Caco-2 (cell line): ENCODE measurements around the gene ISL2. TPM values are rescaled to one million over a fixed set of nuclear protein-coding genes. Genes with fewer than 3 reads are reported as not detected.

Experiments used
- BruUV-seq: library from RNA; stranded (reverse); fragments of 400-500 nt; replicated peaks from 2 replicates; lab custom pipeline; 2021; lab: Mats Ljungman, UMichigan
- CTCF ChIA-PET: fragments of 300-600 bp; sonication (Branson Sonifier 250); formaldehyde crosslinking; loops from one replicate; lab custom pipeline; 2022; ENCODE audit warnings: antibody characterized with exemption; lab: Charles Lee
- POLR2A ChIA-PET: fragments of 300-600 bp; sonication (Branson Sonifier 250); formaldehyde crosslinking; loops from one replicate; lab custom pipeline; 2022; ENCODE audit warnings: antibody characterized with exemption; lab: Charles Lee
- DNase-seq, 2 experiments: peaks; one replicate each; pipeline versions ENCODE4 v3.0.0 to v3.0.0-alpha.2; 2020 to 2022
- H3K27me3 ChIP-seq: replicated peaks from 2 replicates; pipeline ENCODE4 v1.6.0; 2011; ENCODE audit warnings: low read length; ENCODE audit not compliant: control insufficient read depth, insufficient read depth
- H3K36me3 ChIP-seq: 2 replicates; pipeline ENCODE4 v1.5.1; 2011; ENCODE audit warnings: low read length; ENCODE audit not compliant: control insufficient read depth, insufficient read depth
- H3K4me1 ChIP-seq: fragments of 250-450 bp; sonication (Bioruptor Pico); 2 replicates; pipeline ENCODE4 v1.5.1; 2020; ENCODE audit warnings: mild to moderate bottlenecking
- H3K4me3 ChIP-seq: 2 replicates; pipeline ENCODE4 v1.5.1; 2011; ENCODE audit warnings: low read depth, mild to moderate bottlenecking, control low read depth, low read length
- H3K9me3 ChIP-seq: fragments of 250-450 bp; sonication (Bioruptor Pico); 2 replicates; pipeline ENCODE4 v1.5.1; 2020; ENCODE audit warnings: mild to moderate bottlenecking, moderate library complexity
- H3K27ac Mint-ChIP-seq: one replicate; pipeline ENCODE4 v1.8.0; 2022; ENCODE audit warnings: mixed read lengths; ENCODE audit not compliant: unreplicated experiment
- H3K27me3 Mint-ChIP-seq: one replicate; pipeline ENCODE4 v1.8.0; 2022; ENCODE audit warnings: mixed read lengths; ENCODE audit not compliant: insufficient read depth, unreplicated experiment
- H3K36me3 Mint-ChIP-seq: one replicate; pipeline ENCODE4 v1.8.0; 2022; ENCODE audit warnings: mild to moderate bottlenecking, mixed read lengths; ENCODE audit not compliant: insufficient read depth, unreplicated experiment
- H3K4me1 Mint-ChIP-seq: one replicate; pipeline ENCODE4 v1.8.0; 2022; ENCODE audit warnings: low read depth, mixed read lengths; ENCODE audit not compliant: unreplicated experiment
- H3K4me3 Mint-ChIP-seq: one replicate; pipeline ENCODE4 v1.8.0; 2022; ENCODE audit warnings: mild to moderate bottlenecking, moderate library complexity, mixed read lengths; ENCODE audit not compliant: unreplicated experiment
- H3K9me3 Mint-ChIP-seq: one replicate; pipeline ENCODE4 v1.8.0; 2022; ENCODE audit warnings: mixed read lengths; ENCODE audit not compliant: unreplicated experiment
- intact Hi-C: fragments of 100-400 bp; cut with micrococcal nuclease; formaldehyde crosslinking; loops from one replicate; pipeline ENCODE4 v1.10.0; 2022; ENCODE audit not compliant: unreplicated experiment
- total RNA-seq: library from RNA; stranded (reverse); gene quantifications from 2 replicates; pipeline ENCODE4 v1.2.3, GENCODE V29; 2022
- TF ChIP-seq, protein P1 (sequence below), 2 experiments: fragments of 200-600 bp in 1 of 2; IDR thresholded peaks; 1 replicate in 1 of 2; 2 replicates in 1 of 2; pipeline versions ENCODE4 v1.5.1 to v1.8.0; 2011 to 2022; ENCODE audit warnings: antibody characterized with exemption in 1 of 2, control low read depth in 1 of 2, inconsistent platforms in 1 of 2, low read depth in 1 of 2, low read length in 1 of 2, mild to moderate bottlenecking in 1 of 2, moderate library complexity in 1 of 2; ENCODE audit not compliant: insufficient read depth in 1 of 2, severe bottlenecking in 1 of 2, unreplicated experiment in 1 of 2

The ISL2 gene
- total RNA-seq, 1 experiment from 2014 or later, result 11.0 TPM

DNA sequence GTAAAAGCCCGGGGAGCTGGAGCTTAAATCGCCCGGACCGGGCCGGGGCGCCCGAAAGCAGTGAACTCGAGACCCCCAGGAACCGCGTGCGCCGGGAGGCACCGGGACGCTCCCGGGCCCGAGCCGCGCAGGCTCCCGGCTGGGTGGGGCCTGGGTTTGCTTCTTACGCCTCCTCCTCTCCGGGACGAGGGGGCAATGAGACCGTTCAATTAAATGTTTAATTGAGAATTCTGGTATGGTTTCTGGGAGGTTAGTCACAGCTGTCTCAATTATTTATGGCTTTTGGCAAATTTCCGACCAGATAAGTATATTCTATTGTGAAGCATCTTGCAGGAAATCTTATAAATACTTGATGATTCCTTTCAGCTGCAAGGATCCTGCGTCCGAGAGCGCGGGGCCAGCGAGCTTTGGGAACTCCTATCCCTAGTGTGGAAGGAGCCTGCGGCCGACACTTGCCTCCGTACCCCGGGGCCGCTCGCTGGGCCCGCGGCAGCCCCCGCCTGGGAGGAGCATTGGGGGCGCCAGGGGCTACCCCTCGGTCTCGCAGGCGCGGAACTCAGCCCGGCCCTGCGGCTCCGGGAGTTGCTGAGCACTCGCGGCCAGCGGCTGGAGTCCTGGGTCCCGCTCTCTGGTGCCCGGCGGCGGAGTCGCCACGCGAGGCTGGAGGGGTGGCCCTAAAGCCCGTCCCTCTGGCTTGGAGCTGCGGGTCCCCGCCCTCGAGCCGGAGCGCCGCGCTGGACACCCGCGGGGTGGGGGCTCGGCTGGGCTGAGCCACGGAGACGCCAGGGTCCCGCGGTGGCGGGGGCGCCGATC is 10.3 kb downstream of the ISL2 start:
- DNase-seq, result peak in 1 of 2 experiments; percentile 50
- intact Hi-C loops, result no loop called here
- no TSS peak for BruUV-seq
- no peaks in the 10 kb centered on the region for H3K27me3 Mint-ChIP-seq
- TF ChIP-seq, protein P1, sequence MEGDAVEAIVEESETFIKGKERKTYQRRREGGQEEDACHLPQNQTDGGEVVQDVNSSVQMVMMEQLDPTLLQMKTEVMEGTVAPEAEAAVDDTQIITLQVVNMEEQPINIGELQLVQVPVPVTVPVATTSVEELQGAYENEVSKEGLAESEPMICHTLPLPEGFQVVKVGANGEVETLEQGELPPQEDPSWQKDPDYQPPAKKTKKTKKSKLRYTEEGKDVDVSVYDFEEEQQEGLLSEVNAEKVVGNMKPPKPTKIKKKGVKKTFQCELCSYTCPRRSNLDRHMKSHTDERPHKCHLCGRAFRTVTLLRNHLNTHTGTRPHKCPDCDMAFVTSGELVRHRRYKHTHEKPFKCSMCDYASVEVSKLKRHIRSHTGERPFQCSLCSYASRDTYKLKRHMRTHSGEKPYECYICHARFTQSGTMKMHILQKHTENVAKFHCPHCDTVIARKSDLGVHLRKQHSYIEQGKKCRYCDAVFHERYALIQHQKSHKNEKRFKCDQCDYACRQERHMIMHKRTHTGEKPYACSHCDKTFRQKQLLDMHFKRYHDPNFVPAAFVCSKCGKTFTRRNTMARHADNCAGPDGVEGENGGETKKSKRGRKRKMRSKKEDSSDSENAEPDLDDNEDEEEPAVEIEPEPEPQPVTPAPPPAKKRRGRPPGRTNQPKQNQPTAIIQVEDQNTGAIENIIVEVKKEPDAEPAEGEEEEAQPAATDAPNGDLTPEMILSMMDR (IDR thresholded peaks at IDR 0.05; ENCODE audit: insufficient read depth in 1 of 2, low read depth in 1 of 2, low read length in 1 of 2, severe bottlenecking in 1 of 2, unreplicated experiment in 1 of 2), result no peak
- no peaks in the 10 kb centered on the region for H3K27me3 ChIP-seq
- no peaks in the 10 kb centered on the region for H3K9me3 Mint-ChIP-seq
- peaks cover 9% of the 10 kb centered on the region for H3K36me3 Mint-ChIP-seq
- ChIA-PET CTCF (interaction anchor here (2.0 kb wide), 1 partner anchor 11 kb away, joined by 6 read pairs; the partner anchor contains the start of gene ISL2), POLR2A (interaction anchor here (0.6 to 2.7 kb wide), 2 partner anchors 11 to 442 kb away, joined by 7 to 29 read pairs; partner anchors contain the start of gene ISL2)
- H3K4me1 ChIP-seq, result peaks cover 12% of the 10 kb centered on the region
- H3K9me3 ChIP-seq, result no peaks in the 10 kb centered on the region
- H3K27ac Mint-ChIP-seq, result peak overlapping the region; percentile 87
- peaks cover 9% of the 10 kb centered on the region for H3K4me1 Mint-ChIP-seq
- peak overlapping the region; percentile 75 for H3K4me3 ChIP-seq
- peak overlapping the region; percentile 87 for H3K4me3 Mint-ChIP-seq
- no peaks in the 10 kb centered on the region for H3K36me3 ChIP-seq

GRCh38 chr15:76347482-76348055 is 11.0 kb downstream of the ISL2 start:
- H3K4me1 ChIP-seq, result peaks cover 12% of the 10 kb centered on the region
- no TSS peak for BruUV-seq
- no peaks in the 10 kb centered on the region for H3K9me3 ChIP-seq
- peaks cover 5% of the 10 kb centered on the region for H3K36me3 Mint-ChIP-seq
- ChIA-PET POLR2A (no interaction called here), CTCF (no interaction called here)
- DNase-seq, result no peak
- TF ChIP-seq, protein P1 (IDR thresholded peaks at IDR 0.05; ENCODE audit: insufficient read depth in 1 of 2, low read depth in 1 of 2, low read length in 1 of 2, severe bottlenecking in 1 of 2, unreplicated experiment in 1 of 2), result no peak
- H3K4me3 Mint-ChIP-seq, result peak overlapping the region; percentile 87
- H3K4me1 Mint-ChIP-seq, result peaks cover 9% of the 10 kb centered on the region
- H3K36me3 ChIP-seq, result no peaks in the 10 kb centered on the region
- no peak overlapping the region for H3K27ac Mint-ChIP-seq
- H3K27me3 Mint-ChIP-seq, result no peaks in the 10 kb centered on the region
- peak overlapping the region; percentile 75 for H3K4me3 ChIP-seq
- H3K27me3 ChIP-seq, result no peaks in the 10 kb centered on the region
- no peaks in the 10 kb centered on the region for H3K9me3 Mint-ChIP-seq
- intact Hi-C loops, result no loop called here

GRCh38 chr15:76349301-76350070 is 12.9 kb downstream of the ISL2 start:
- no peaks in the 10 kb centered on the region for H3K27me3 Mint-ChIP-seq
- no peaks in the 10 kb centered on the region for H3K27me3 ChIP-seq
- no peak overlapping the region for H3K4me3 Mint-ChIP-seq
- H3K4me1 Mint-ChIP-seq, result peaks cover 11% of the 10 kb centered on the region
- no peaks in the 10 kb centered on the region for H3K9me3 Mint-ChIP-seq
- intact Hi-C loops, result no loop called here
- CTCF ChIA-PET, result interaction anchor here (0.7 kb wide), 1 partner anchor 24 kb away, joined by 3 read pairs; no protein-coding TSS in a partner anchor
- no peaks in the 10 kb centered on the region for H3K36me3 ChIP-seq
- H3K9me3 ChIP-seq, result no peaks in the 10 kb centered on the region
- no peak overlapping the region for H3K4me3 ChIP-seq
- BruUV-seq, result no TSS peak
- no peak overlapping the region for H3K27ac Mint-ChIP-seq
- peaks cover 5% of the 10 kb centered on the region for H3K36me3 Mint-ChIP-seq
- H3K4me1 ChIP-seq, result peaks cover 20% of the 10 kb centered on the region
- DNase-seq, result no peak
- TF ChIP-seq, protein P1 (IDR thresholded peaks at IDR 0.05; ENCODE audit: insufficient read depth in 1 of 2, low read depth in 1 of 2, low read length in 1 of 2, severe bottlenecking in 1 of 2, unreplicated experiment in 1 of 2), result no peak
- POLR2A ChIA-PET, result interaction anchor here (1.0 kb wide), 1 partner anchor 13 kb away, joined by 8 read pairs; the partner anchor contains the start of gene ISL2
